Natural killer cell (primary cell): ENCODE data around the gene TMEM187. TPM values are rescaled to one million over a fixed set of nuclear protein-coding genes. Genes with fewer than 3 reads are reported as not detected.
A peak's percentile ranks its signal among the peaks of the same experiment; 100 is the strongest.
"Not testable (repeated sequence)": the region's sequence is repeated elsewhere in the genome, so short reads cannot be mapped to it uniquely, and the experiment has no call there.

Experiments used
- ATAC-seq, 3 donors: fragments of 150-1000 bp in 2 of 3; fragments of 200-7000 bp in 1 of 3; cut with Tn5 transposase; 1 replicate in 1 of 3; 2 replicates in 2 of 3; pipeline ENCODE4 v1.10.0; 2021; ENCODE audit warnings: mild to moderate bottlenecking in 2 of 3, moderate library complexity in 2 of 3
- DNase-seq, 2 donors: peaks; one replicate each; pipeline versions ENCODE4 v3.0.0 to v3.0.0-alpha.2; 2013 to 2021; ENCODE audit warnings: mixed read lengths in 1 of 2
- H3K27ac ChIP-seq: one replicate; pipeline ENCODE4 v1.5.1; 2013; ENCODE audit warnings: mild to moderate bottlenecking, low read length
- H3K27me3 ChIP-seq: one replicate; pipeline ENCODE4 v1.6.1; 2013; ENCODE audit warnings: low read length; ENCODE audit not compliant: control insufficient read depth, insufficient read depth
- H3K36me3 ChIP-seq: one replicate; pipeline ENCODE4 v1.6.1; 2013; ENCODE audit warnings: low read length; ENCODE audit not compliant: control insufficient read depth, insufficient read depth
- H3K4me1 ChIP-seq: one replicate; pipeline ENCODE4 v1.6.1; 2013; ENCODE audit warnings: low read length; ENCODE audit not compliant: control insufficient read depth, insufficient read depth
- H3K4me3 ChIP-seq: one replicate; pipeline ENCODE4 v1.5.1; 2013; ENCODE audit warnings: low read length
- H3K9me3 ChIP-seq: one replicate; pipeline ENCODE4 v1.6.1; 2013; ENCODE audit warnings: low read length; ENCODE audit not compliant: control insufficient read depth, insufficient read depth
- H3K27ac Mint-ChIP-seq, 2 donors: one replicate each; pipeline ENCODE4 v1.8.0; 2022; ENCODE audit warnings: mild to moderate bottlenecking in 2 of 2, mixed read lengths in 2 of 2, moderate library complexity in 1 of 2
- H3K27me3 Mint-ChIP-seq, 2 donors: one replicate each; pipeline ENCODE4 v1.8.0; 2022; ENCODE audit warnings: low read depth in 2 of 2, mixed read lengths in 2 of 2
- H3K36me3 Mint-ChIP-seq: one replicate; pipeline ENCODE4 v1.8.0; 2022; ENCODE audit warnings: mixed read lengths
- H3K4me1 Mint-ChIP-seq, 2 donors: one replicate each; pipeline ENCODE4 v1.8.0; 2022; ENCODE audit warnings: mixed read lengths in 2 of 2
- H3K4me3 Mint-ChIP-seq: one replicate; pipeline ENCODE4 v1.8.0; 2022; ENCODE audit warnings: mild to moderate bottlenecking, moderate library complexity, mixed read lengths
- H3K9me3 Mint-ChIP-seq, 2 donors: one replicate each; pipeline ENCODE4 v1.8.0; 2022; ENCODE audit warnings: mixed read lengths in 2 of 2
- WGBS: methylation state at CpG from one replicate; pipeline ENCODE4 v1.1.7; 2013; ENCODE audit warnings: missing lambda C conversion rate; ENCODE audit not compliant: insufficient coverage; 5-methylcytosine and 5-hydroxymethylcytosine counted together
- intact Hi-C: fragments of 100-400 bp; cut with micrococcal nuclease; formaldehyde crosslinking; loops from one replicate; pipeline ENCODE4 v1.14.2; 2022
- total RNA-seq, 4 donors: library from RNA; stranded (reverse); fragments of 120-200 nt in 1 of 4; gene quantifications; one replicate each; pipeline versions ENCODE4 v1.2.3 to v1.2.4, GENCODE V29; 2013 to 2022
- TF ChIP-seq, protein P1 (sequence below): fragments of 200-600 bp; IDR thresholded peaks from one replicate; pipeline ENCODE4 v1.8.0; 2022; ENCODE audit warnings: antibody characterized with exemption

TMEM187 gene
- total RNA-seq, 3 donors from 2014 or later (not counting 1 experiment from before 2014, with no cell fraction given) = 1.2 to 4.3 (median 1.4) TPM

DNA sequence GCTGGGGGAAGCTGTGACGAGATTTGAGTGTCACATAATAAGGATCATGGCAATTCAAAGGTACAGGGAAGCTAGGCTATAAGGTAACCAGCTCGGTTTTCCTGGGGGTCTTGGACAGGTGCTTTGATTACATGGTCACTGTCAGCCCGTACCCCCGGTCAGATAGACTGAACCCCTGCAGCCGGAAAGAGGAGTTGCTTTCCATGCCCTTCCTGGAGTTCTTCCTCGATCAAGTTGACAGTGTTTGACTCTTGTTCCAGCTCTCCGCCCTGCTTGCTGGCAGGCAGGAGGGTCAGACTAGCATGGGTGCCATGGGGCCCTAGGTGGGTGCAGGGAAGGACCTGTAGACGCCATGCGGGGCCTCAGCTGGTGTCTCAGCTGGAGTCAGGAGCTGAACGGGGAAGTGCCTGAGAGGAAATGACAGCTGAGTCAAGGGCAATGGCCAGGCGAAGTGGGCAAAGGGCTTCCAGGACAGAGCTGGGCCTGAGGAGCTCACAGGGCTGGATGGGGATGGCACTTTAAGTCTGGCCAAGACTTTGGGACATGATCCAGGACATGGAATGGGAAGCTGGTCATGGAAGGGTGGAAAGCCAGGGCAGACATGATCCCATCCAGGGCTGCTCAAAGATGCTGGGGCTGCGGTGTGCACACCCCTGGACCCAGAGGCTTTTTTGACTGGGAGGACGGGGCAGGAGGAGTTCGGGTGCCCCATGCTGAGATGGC, 1.6 kb downstream of the TMEM187 start:
- Histone ChIP-seq H3K4me1 (peaks cover 26% of the 10 kb centered on the region), H3K9me3 (no peaks in the 10 kb centered on the region), H3K4me3 (no peak overlapping the region), H3K27ac (peak overlapping the region; percentile 81), H3K36me3 (no peaks in the 10 kb centered on the region), H3K27me3 (no peaks in the 10 kb centered on the region)
- H3K27ac Mint-ChIP-seq = peak overlapping the region; percentile 99 to 100
- DNase-seq (no peak), ATAC-seq (no peak)
- peak overlapping the region; percentile 28 for H3K4me3 Mint-ChIP-seq
- H3K4me1 Mint-ChIP-seq = peaks cover 17 to 23% of the 10 kb centered on the region in 2 donors
- 72% methylated on average over 13 of the region's 14 CpGs for WGBS
- TF ChIP-seq, protein P1, sequence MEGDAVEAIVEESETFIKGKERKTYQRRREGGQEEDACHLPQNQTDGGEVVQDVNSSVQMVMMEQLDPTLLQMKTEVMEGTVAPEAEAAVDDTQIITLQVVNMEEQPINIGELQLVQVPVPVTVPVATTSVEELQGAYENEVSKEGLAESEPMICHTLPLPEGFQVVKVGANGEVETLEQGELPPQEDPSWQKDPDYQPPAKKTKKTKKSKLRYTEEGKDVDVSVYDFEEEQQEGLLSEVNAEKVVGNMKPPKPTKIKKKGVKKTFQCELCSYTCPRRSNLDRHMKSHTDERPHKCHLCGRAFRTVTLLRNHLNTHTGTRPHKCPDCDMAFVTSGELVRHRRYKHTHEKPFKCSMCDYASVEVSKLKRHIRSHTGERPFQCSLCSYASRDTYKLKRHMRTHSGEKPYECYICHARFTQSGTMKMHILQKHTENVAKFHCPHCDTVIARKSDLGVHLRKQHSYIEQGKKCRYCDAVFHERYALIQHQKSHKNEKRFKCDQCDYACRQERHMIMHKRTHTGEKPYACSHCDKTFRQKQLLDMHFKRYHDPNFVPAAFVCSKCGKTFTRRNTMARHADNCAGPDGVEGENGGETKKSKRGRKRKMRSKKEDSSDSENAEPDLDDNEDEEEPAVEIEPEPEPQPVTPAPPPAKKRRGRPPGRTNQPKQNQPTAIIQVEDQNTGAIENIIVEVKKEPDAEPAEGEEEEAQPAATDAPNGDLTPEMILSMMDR = no peak
- intact Hi-C loops = no loop called here
- no peaks in the 10 kb centered on the region for H3K27me3 Mint-ChIP-seq
- H3K36me3 Mint-ChIP-seq = no peaks in the 10 kb centered on the region
- H3K9me3 Mint-ChIP-seq = no peaks in the 10 kb centered on the region

DNA sequence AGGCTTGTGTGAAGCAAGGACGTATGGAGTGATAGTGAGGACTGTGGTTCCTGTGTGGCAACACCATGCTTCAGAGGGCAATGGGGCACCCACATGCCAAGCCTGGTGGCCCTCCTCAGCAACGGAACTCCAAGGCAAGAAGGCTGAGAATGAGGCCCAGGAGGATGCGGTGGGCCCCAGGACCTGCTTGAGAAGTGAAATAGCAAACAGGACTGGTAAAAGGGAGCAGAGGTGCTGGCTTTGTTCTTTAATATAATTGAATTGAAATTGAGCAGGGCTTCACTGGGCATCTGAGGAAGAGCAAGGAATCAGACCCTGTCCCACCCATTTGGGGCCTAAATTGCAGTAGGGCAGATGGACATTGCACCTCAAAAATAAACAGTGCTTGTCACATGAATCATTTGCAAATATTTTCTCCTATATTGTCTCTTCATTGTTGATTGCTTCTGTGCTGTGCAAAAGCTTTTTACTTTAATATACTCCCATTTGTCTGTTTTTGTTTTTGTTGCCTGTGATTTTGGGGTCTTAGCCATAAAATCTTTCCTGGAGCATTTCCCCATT, 2.3 kb downstream of the TMEM187 start:
- intact Hi-C loops = no loop called here
- TF ChIP-seq, protein P1 = no peak

DNA sequence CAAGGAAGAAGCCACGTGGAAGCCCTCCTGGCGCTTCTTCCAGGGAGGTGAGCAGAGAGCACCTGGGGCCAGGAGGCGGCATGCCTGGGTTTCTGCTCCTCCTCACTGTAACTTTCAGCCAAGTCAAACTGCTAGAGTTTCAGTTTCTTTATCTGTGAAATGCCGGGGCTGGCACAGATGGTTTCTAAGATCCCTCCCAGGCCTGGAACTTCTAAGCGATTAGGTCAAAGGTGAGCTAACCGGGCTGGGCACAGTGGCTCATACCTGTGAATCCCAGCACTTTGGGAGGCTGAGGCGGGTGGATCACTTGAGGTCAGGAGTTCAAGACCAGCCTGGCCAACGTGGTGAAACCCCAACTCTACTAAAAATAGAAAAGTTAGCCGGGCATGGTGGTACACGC, 7.8 kb downstream of the TMEM187 start:
- H3K27me3 ChIP-seq, H3K36me3 Mint-ChIP-seq, H3K36me3 ChIP-seq, H3K9me3 ChIP-seq, H3K9me3 Mint-ChIP-seq, intact Hi-C loops, H3K4me3 ChIP-seq, H3K27me3 Mint-ChIP-seq: not testable (repeated sequence)
- Histone ChIP-seq H3K27ac (peak overlapping the region; percentile 74), H3K4me1 (peaks cover 54% of the 10 kb centered on the region)
- ATAC-seq (peak; percentile 66 to 69 (median 66)), DNase-seq (peak in 1 of 2 donors; percentile 54)
- H3K27ac Mint-ChIP-seq = peak overlapping the region; percentile 81 to 82
- 11% methylated on average over 5 of the region's 10 CpGs for WGBS
- peaks cover 19 to 26% of the 10 kb centered on the region in 2 donors for H3K4me1 Mint-ChIP-seq
- H3K4me3 Mint-ChIP-seq = peak overlapping the region; percentile 74

More for the DNA sequence above, 2.3 kb downstream of the TMEM187 start:
- H3K27me3 Mint-ChIP-seq = no peaks in the 10 kb centered on the region
- peak overlapping the region; percentile 81 for H3K27ac ChIP-seq
- no peaks in the 10 kb centered on the region for H3K27me3 ChIP-seq
- H3K36me3 ChIP-seq = no peaks in the 10 kb centered on the region
- H3K4me3 ChIP-seq = no peak overlapping the region
- peak overlapping the region; percentile 43 for H3K4me3 Mint-ChIP-seq
- H3K4me1 Mint-ChIP-seq = peaks cover 12 to 17% of the 10 kb centered on the region in 2 donors
- 47% methylated on average over 3 of the region's 3 CpGs for WGBS
- H3K9me3 Mint-ChIP-seq = no peaks in the 10 kb centered on the region
- DNase-seq (peak in 1 of 2 donors; percentile 21), ATAC-seq (no peak)
- H3K4me1 ChIP-seq = peaks cover 19% of the 10 kb centered on the region
- no peaks in the 10 kb centered on the region for H3K9me3 ChIP-seq
- peak overlapping the region; percentile 99 to 100 for H3K27ac Mint-ChIP-seq
- H3K36me3 Mint-ChIP-seq = no peaks in the 10 kb centered on the region

DNA sequence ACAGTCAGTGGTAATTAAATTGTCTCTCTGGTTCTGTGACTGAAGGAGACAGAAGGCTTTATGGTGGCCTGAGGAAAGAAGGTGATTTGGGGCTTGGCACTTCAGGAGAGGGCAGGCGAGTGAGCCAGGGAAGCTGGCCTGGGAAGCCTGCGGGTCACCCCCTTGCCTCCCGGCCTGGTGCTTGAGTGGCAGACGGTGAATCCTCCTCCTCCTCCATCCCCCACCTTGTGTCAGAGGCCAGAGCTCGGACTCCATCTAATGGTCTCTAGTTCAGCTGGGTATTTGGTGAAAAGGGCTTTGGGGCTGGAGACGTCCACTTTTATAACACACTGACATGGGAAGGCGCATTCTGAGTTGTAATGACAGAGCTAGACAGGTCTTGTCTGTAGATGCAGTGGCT, 8.7 kb downstream of the TMEM187 start:
- H3K27ac Mint-ChIP-seq = peak overlapping the region; percentile 81 to 82
- H3K27ac ChIP-seq = peak overlapping the region; percentile 74
- WGBS = 100% methylated on average over 1 of the region's 7 CpGs
- TF ChIP-seq, protein P1 = no peak
- peak in 1 of 2 donors; percentile 23 for DNase-seq
- intact Hi-C loops = no loop called here
- H3K9me3 Mint-ChIP-seq = no peaks in the 10 kb centered on the region
- H3K4me1 Mint-ChIP-seq = peaks cover 19 to 26% of the 10 kb centered on the region in 2 donors
- H3K9me3 ChIP-seq = no peaks in the 10 kb centered on the region
- peaks cover 0 to 6% of the 10 kb centered on the region in 2 donors for H3K27me3 Mint-ChIP-seq
- H3K4me1 ChIP-seq = peaks cover 62% of the 10 kb centered on the region
- H3K27me3 ChIP-seq = no peaks in the 10 kb centered on the region
- H3K4me3 Mint-ChIP-seq = peak overlapping the region; percentile 28
- no peak for ATAC-seq
- no peaks in the 10 kb centered on the region for H3K36me3 ChIP-seq
- H3K4me3 ChIP-seq = no peak overlapping the region
- no peaks in the 10 kb centered on the region for H3K36me3 Mint-ChIP-seq
